PC-3 (cell line): Measurements from ENCODE around the gene MAMLD1. TPM values are rescaled to one million over a fixed set of nuclear protein-coding genes. Genes with fewer than 3 reads are reported as not detected.

Source experiments
- ATAC-seq: fragments of 200-7000 bp; cut with Tn5 transposase; 2 replicates; pipeline ENCODE4 v1.9.1; 2020; ENCODE audit warnings: mild to moderate bottlenecking, moderate library complexity
- BruUV-seq: library from RNA; stranded (reverse); fragments of 400-500 nt; replicated peaks from 2 replicates; lab custom pipeline; 2021; lab: Mats Ljungman, UMichigan
- CTCF ChIA-PET: fragments of 300-600 bp; sonication (Branson Sonifier 250); formaldehyde crosslinking; loops from one replicate; lab custom pipeline; 2022; ENCODE audit warnings: antibody characterized with exemption; lab: Charles Lee
- POLR2A ChIA-PET: fragments of 300-600 bp; sonication (Branson Sonifier 250); formaldehyde crosslinking; loops from one replicate; lab custom pipeline; 2022; ENCODE audit warnings: antibody characterized with exemption; ENCODE audit not compliant: unreplicated experiment; lab: Charles Lee
- DNase-seq: peaks from one replicate; pipeline ENCODE4 v3.0.0-alpha.2; 2015
- H2AFZ ChIP-seq: fragments of 300-600 bp; sonication (generic); 2 replicates; pipeline ENCODE4 v1.6.0; 2016; ENCODE audit warnings: antibody characterized with exemption, low read length
- H3F3A ChIP-seq: fragments of 300-600 bp; sonication (generic); one replicate; pipeline ENCODE4 v1.6.0; 2017; ENCODE audit warnings: antibody characterized with exemption, low read length, control low read depth, mild to moderate bottlenecking; ENCODE audit not compliant: unreplicated experiment
- H3K27ac ChIP-seq: fragments of 300-600 bp; sonication (generic); 2 replicates; pipeline ENCODE4 v1.5.1; 2016; ENCODE audit warnings: mild to moderate bottlenecking, low read length
- H3K27me3 ChIP-seq: fragments of 300-600 bp; sonication (generic); 2 replicates; pipeline ENCODE4 v1.6.1; 2016; ENCODE audit warnings: low read length, mixed read lengths
- H3K36me3 ChIP-seq: fragments of 300-600 bp; sonication (generic); 2 replicates; pipeline ENCODE4 v1.6.1; 2016; ENCODE audit warnings: low read depth, mixed run types, low read length, mixed read lengths
- H3K4me1 ChIP-seq: fragments of 300-600 bp; sonication (generic); 2 replicates; pipeline ENCODE4 v1.5.1; 2016; ENCODE audit warnings: low read length; ENCODE audit not compliant: insufficient read depth
- H3K4me2 ChIP-seq: fragments of 300-600 bp; sonication (generic); 2 replicates; pipeline ENCODE4 v1.6.0; 2016; ENCODE audit warnings: low read length
- H3K4me3 ChIP-seq: fragments of 300-600 bp; sonication (generic); 2 replicates; pipeline ENCODE4 v1.5.1; 2016; ENCODE audit warnings: mild to moderate bottlenecking, low read length, mixed read lengths
- H3K79me2 ChIP-seq: fragments of 300-600 bp; sonication (generic); 2 replicates; pipeline ENCODE4 v1.6.1; 2017; ENCODE audit warnings: low read length, mixed read lengths
- H3K9ac ChIP-seq: fragments of 300-600 bp; sonication (generic); 2 replicates; pipeline ENCODE4 v1.6.0; 2016; ENCODE audit warnings: mild to moderate bottlenecking, low read length
- H3K9me2 ChIP-seq: fragments of 300-600 bp; sonication (generic); replicated peaks from 2 replicates; pipeline ENCODE4 v1.6.1; 2016; ENCODE audit warnings: mixed run types, low read length, mixed read lengths
- H3K9me3 ChIP-seq: fragments of 300-600 bp; sonication (generic); 2 replicates; pipeline ENCODE4 v1.6.1; 2016; ENCODE audit warnings: low read length, mixed read lengths
- H4K20me1 ChIP-seq: fragments of 300-600 bp; sonication (generic); 2 replicates; pipeline ENCODE4 v1.6.1; 2016; ENCODE audit warnings: low read length, mixed read lengths
- CTCF ChIP-seq: fragments of 300-600 bp; sonication (generic); conservative IDR thresholded peaks from 2 replicates; pipeline ENCODE4 v1.5.1; 2017; ENCODE audit warnings: antibody characterized with exemption, low read depth, mild to moderate bottlenecking, low read length
- EZH2 ChIP-seq: fragments of 300-600 bp; sonication (generic); IDR thresholded peaks from one replicate; pipeline ENCODE4 v1.6.1; 2017; ENCODE audit warnings: antibody characterized with exemption, mild to moderate bottlenecking, low read length; ENCODE audit not compliant: unreplicated experiment
- EZH2phosphoT487 ChIP-seq: fragments of 300-600 bp; sonication (generic); IDR thresholded peaks from 2 replicates; pipeline ENCODE4 v1.6.1; 2018; ENCODE audit warnings: mild to moderate bottlenecking, antibody characterized with exemption, low read length, borderline replicate concordance
- intact Hi-C: fragments of 100-400 bp; cut with micrococcal nuclease; formaldehyde crosslinking; loops from 2 replicates; pipeline ENCODE4 v1.9.0; 2023
- total RNA-seq: library from RNA; depleted of rRNA; stranded (reverse); fragments of >200 nt; gene quantifications from 2 replicates; pipeline ENCODE4 v1.2.3, GENCODE V29; 2014

The MAMLD1 gene
- total RNA-seq, 1 experiment from 2014 or later: 2.8 TPM

GRCh38 chrX:150332023-150332422 is 31.1 kb upstream of the MAMLD1 start:
- Histone ChIP-seq H3K4me3 (no peak overlapping the region), H3K9me2 (no peaks in the 10 kb centered on the region), H3K9me3 (no peaks in the 10 kb centered on the region), H2AFZ (no peak overlapping the region), H4K20me1 (no peaks in the 10 kb centered on the region), H3K4me2 (no peak overlapping the region), H3F3A (no peaks in the 10 kb centered on the region), H3K27me3 (no peaks in the 10 kb centered on the region), H3K4me1 (no peaks in the 10 kb centered on the region), H3K36me3 (no peaks in the 10 kb centered on the region), H3K27ac (no peak overlapping the region), H3K9ac (no peak overlapping the region), H3K79me2 (no peaks in the 10 kb centered on the region)
- intact Hi-C loops: no loop called here
- ATAC-seq: no peak
- ChIA-PET POLR2A (no interaction called here), CTCF (no interaction called here)
- DNase-seq: no peak
- TF ChIP-seq EZH2: no peak
- TF ChIP-seq CTCF: no peak
- no peak for TF ChIP-seq EZH2phosphoT487
- no TSS peak for BruUV-seq

- ChIA-PET CTCF (no interaction called here), POLR2A (no interaction called here)
- Histone ChIP-seq H3K9me3 (no peaks in the 10 kb centered on the region), H3K27ac (no peak overlapping the region), H3K36me3 (no peaks in the 10 kb centered on the region), H3K9me2 (no peaks in the 10 kb centered on the region), H2AFZ (no peak overlapping the region), H3F3A (no peaks in the 10 kb centered on the region), H4K20me1 (no peaks in the 10 kb centered on the region), H3K9ac (no peak overlapping the region), H3K4me1 (no peaks in the 10 kb centered on the region), H3K27me3 (no peaks in the 10 kb centered on the region), H3K79me2 (no peaks in the 10 kb centered on the region), H3K4me3 (no peak overlapping the region), H3K4me2 (no peak overlapping the region)
- no peak for TF ChIP-seq EZH2phosphoT487
- no peak for TF ChIP-seq CTCF
- no peak for TF ChIP-seq EZH2
- ATAC-seq (no peak), DNase-seq (no peak)
- intact Hi-C loops: no loop called here
- no TSS peak for BruUV-seq
These were observed 29.0 kb upstream of the MAMLD1 start for GRCh38 chrX:150334100-150334499.

- ATAC-seq: no peak
- BruUV-seq: no TSS peak
These were observed 28.1 kb upstream of the MAMLD1 start for GRCh38 chrX:150334981-150335380.

More at GRCh38 chrX:150334981-150335380, 28.1 kb upstream of the MAMLD1 start:
- ChIA-PET CTCF (no interaction called here), POLR2A (no interaction called here)
- Histone ChIP-seq H3K4me1 (no peaks in the 10 kb centered on the region), H3F3A (no peaks in the 10 kb centered on the region), H3K36me3 (no peaks in the 10 kb centered on the region), H3K4me2 (no peak overlapping the region), H3K27me3 (no peaks in the 10 kb centered on the region), H3K9ac (no peak overlapping the region), H4K20me1 (no peaks in the 10 kb centered on the region), H3K27ac (no peak overlapping the region), H3K79me2 (no peaks in the 10 kb centered on the region), H2AFZ (no peak overlapping the region), H3K9me3 (no peaks in the 10 kb centered on the region), H3K9me2 (no peaks in the 10 kb centered on the region), H3K4me3 (no peak overlapping the region)
- TF ChIP-seq EZH2phosphoT487: no peak
- no peak for TF ChIP-seq CTCF
- TF ChIP-seq EZH2: no peak
- no peak for DNase-seq
- intact Hi-C loops: no loop called here
